A673 (cell line): ENCODE measurements around the gene SYNJ1.
"Not testable (repeated sequence)": the region's sequence is repeated elsewhere in the genome, so short reads cannot be mapped to it uniquely, and the experiment has no call there.

Experiments
- EZH2 ChIP-seq: fragments of 200-600 bp; sonication (generic); IDR thresholded peaks from 2 replicates; pipeline ENCODE4 v1.6.1; 2017; ENCODE audit warnings: borderline replicate concordance, low read depth, mild to moderate bottlenecking, mixed read lengths, antibody characterized with exemption, low read length; ENCODE audit not compliant: poor library complexity, severe bottlenecking
- TF ChIP-seq, protein P1 (sequence below): fragments of 300-800, 200-600 bp; sonication (generic); conservative IDR thresholded peaks from 2 replicates; pipeline ENCODE4 v1.5.1; 2017; ENCODE audit warnings: low read depth, mild to moderate bottlenecking, antibody characterized with exemption, low read length, moderate library complexity, mixed read lengths

DNA sequence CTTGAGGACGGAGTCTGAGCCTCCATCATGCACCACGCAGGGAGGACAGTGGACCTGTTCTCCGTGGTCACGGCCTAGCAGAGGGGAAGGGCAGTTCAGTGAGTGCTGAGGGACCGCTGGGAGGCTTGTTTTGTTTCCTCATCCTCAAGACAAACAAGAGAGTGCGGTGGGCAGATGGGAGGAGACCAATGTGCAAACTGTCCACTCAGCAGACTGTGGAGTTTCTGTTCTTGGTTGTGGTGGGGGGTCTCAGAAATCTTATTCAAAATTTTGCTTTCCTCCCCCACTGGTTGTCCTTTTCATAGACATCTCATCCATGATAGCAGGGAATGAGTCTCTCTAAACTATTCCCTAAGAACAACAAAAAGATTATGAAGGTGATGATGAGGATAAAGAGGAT is 109.6 kb downstream of the SYNJ1 start:
- TF ChIP-seq, protein P1, sequence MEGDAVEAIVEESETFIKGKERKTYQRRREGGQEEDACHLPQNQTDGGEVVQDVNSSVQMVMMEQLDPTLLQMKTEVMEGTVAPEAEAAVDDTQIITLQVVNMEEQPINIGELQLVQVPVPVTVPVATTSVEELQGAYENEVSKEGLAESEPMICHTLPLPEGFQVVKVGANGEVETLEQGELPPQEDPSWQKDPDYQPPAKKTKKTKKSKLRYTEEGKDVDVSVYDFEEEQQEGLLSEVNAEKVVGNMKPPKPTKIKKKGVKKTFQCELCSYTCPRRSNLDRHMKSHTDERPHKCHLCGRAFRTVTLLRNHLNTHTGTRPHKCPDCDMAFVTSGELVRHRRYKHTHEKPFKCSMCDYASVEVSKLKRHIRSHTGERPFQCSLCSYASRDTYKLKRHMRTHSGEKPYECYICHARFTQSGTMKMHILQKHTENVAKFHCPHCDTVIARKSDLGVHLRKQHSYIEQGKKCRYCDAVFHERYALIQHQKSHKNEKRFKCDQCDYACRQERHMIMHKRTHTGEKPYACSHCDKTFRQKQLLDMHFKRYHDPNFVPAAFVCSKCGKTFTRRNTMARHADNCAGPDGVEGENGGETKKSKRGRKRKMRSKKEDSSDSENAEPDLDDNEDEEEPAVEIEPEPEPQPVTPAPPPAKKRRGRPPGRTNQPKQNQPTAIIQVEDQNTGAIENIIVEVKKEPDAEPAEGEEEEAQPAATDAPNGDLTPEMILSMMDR = not testable (repeated sequence)
- not testable (repeated sequence) for TF ChIP-seq EZH2
